Sigmoid colon (tissue), 7 donors: ENCODE data around the gene PRR19. TPM values are rescaled to one million over a fixed set of nuclear protein-coding genes. Genes with fewer than 3 reads are reported as not detected.
A peak's percentile ranks its signal among the peaks of the same experiment; 100 is the strongest.

Experiments used
- DNase-seq: peaks from one replicate; pipeline ENCODE4 v3.0.0-alpha.2; 2019
- H3K27ac ChIP-seq, 4 donors: fragments of 200-600 bp; sonication (generic); one replicate each; pipeline ENCODE4 v1.5.1; 2016 to 2019; ENCODE audit warnings: mild to moderate bottlenecking in 1 of 4
- H3K27me3 ChIP-seq, 3 donors: fragments of 200-600 bp; sonication (generic); one replicate each; pipeline ENCODE4 v1.5.1; 2019; ENCODE audit warnings: mild to moderate bottlenecking in 1 of 3
- H3K36me3 ChIP-seq, 4 donors: fragments of 200-600 bp; sonication (generic); one replicate each; pipeline ENCODE4 v1.5.1; 2016 to 2019
- H3K4me1 ChIP-seq, 4 donors: fragments of 200-600 bp; sonication (generic); one replicate each; pipeline ENCODE4 v1.5.1; 2017 to 2019
- H3K4me3 ChIP-seq, 4 donors: fragments of 200-600 bp; sonication (generic); one replicate each; pipeline ENCODE4 v1.5.1; 2017 to 2019; ENCODE audit warnings: mild to moderate bottlenecking in 2 of 4, moderate library complexity in 1 of 4
- H3K9me3 ChIP-seq, 4 donors: fragments of 200-600 bp in 3 of 4; sonication (generic) in 3 of 4; one replicate each; pipeline versions ENCODE4 v1.5.1 to v1.6.1; 2013 to 2019
- CTCF ChIP-seq, 4 experiments: fragments of 450-650 bp in 3 of 4; fragments of 200-600 bp in 1 of 4; IDR thresholded peaks; one replicate each; pipeline ENCODE4 v1.5.1; 2016 to 2019; ENCODE audit warnings: antibody characterized with exemption in 4 of 4, mild to moderate bottlenecking in 3 of 4, moderate library complexity in 2 of 4
- EP300 ChIP-seq, 4 donors: sonication (generic); formaldehyde crosslinking; IDR thresholded peaks; one replicate each; pipeline ENCODE4 v1.6.1; 2017; ENCODE audit warnings: antibody characterized with exemption in 4 of 4
- POLR2A ChIP-seq, 2 donors: fragments of 450-650 bp; IDR thresholded peaks; one replicate each; pipeline ENCODE4 v1.6.1; 2016; ENCODE audit warnings: antibody characterized with exemption in 2 of 2, mild to moderate bottlenecking in 2 of 2, moderate library complexity in 2 of 2
- POLR2AphosphoS5 ChIP-seq, 4 donors: sonication (generic); formaldehyde crosslinking; IDR thresholded peaks; one replicate each; pipeline ENCODE4 v1.6.1; 2017; ENCODE audit warnings: antibody characterized with exemption in 4 of 4
- WGBS, 2 donors: extraction: QIAGEN DNeasy Blood & Tissue Kit; methylation state at CpG; one replicate each; pipeline ENCODE4 v1.1.7; 2013; 5-methylcytosine and 5-hydroxymethylcytosine counted together
- intact Hi-C: fragments of 100-400 bp; cut with DNase I; formaldehyde crosslinking; loops from one replicate; pipeline ENCODE4 v1.15.1; 2023
- polyA plus RNA-seq, 3 donors: library from polyadenylated mRNA; stranded (reverse); fragments of 200-250 nt; gene quantifications; one replicate each; pipeline ENCODE4 v1.2.3, GENCODE V29; 2013
- total RNA-seq, 4 donors: library from RNA; depleted of rRNA; stranded (reverse); fragments of >200 nt; gene quantifications; one replicate each; pipeline ENCODE4 v1.1.0, GENCODE V29; 2016
- donor health status: healthy with polysubstance abuse.
- donor health status: Bipolar disorder and iron deficiency.
- donor health status: healthy.

PRR19 gene
- total and polyA plus RNA-seq, 7 donors: 0.69 to 0.79 TPM; not detected in 5

GRCh38 chr19:42270346-42271044 is 31.4 kb upstream of the PRR19 start:
- Histone ChIP-seq H3K4me1 (peaks cover 0 to 48% (median 39%) of the 10 kb centered on the region in 4 donors), H3K27me3 (no peaks in the 10 kb centered on the region), H3K27ac (peak overlapping the region; percentile 89 to 96 (median 90)), H3K36me3 (peaks cover 16 to 34% (median 21%) of the 10 kb centered on the region in 4 donors), H3K9me3 (no peaks in the 10 kb centered on the region), H3K4me3 (peak overlapping the region; percentile 11 to 67 (median 65))
- WGBS, 2 donors: 4 to 12% methylated on average over 18 of the region's 18 CpGs
- peak; percentile 92 for DNase-seq
- intact Hi-C loops: no loop called here
- TF ChIP-seq POLR2A (IDR thresholded peaks at IDR 0.05) (peak in 1 of 2 donors; percentile 28), POLR2AphosphoS5 (IDR thresholded peaks at IDR 0.05) (peak; percentile 47 to 82 (median 54)), EP300 (IDR thresholded peaks at IDR 0.05) (peak in 2 of 4 donors; percentile 41 to 61), CTCF (IDR thresholded peaks at IDR 0.05) (no peak)

GRCh38 chr19:42271045-42271419 is 30.9 kb upstream of the PRR19 start:
- Histone ChIP-seq H3K36me3 (peaks cover 16 to 34% (median 21%) of the 10 kb centered on the region in 4 donors), H3K27ac (peak overlapping the region; percentile 89 to 96 (median 90)), H3K4me1 (peaks cover 0 to 49% (median 41%) of the 10 kb centered on the region in 4 donors), H3K9me3 (no peaks in the 10 kb centered on the region), H3K27me3 (no peaks in the 10 kb centered on the region), H3K4me3 (peak overlapping the region in 3 of 4 donors; percentile 64 to 67 (median 66))
- intact Hi-C loops: no loop called here
- WGBS, 2 donors: 45 to 67% methylated on average over 3 of the region's 3 CpGs
- TF ChIP-seq EP300 (IDR thresholded peaks at IDR 0.05) (no peak), POLR2A (IDR thresholded peaks at IDR 0.05) (no peak)
- no peak for DNase-seq

- no peaks in the 10 kb centered on the region for H3K27me3 ChIP-seq
- no peak overlapping the region for H3K4me3 ChIP-seq
- H3K4me1 ChIP-seq: peaks cover 0 to 58% (median 48%) of the 10 kb centered on the region in 4 donors
- no peaks in the 10 kb centered on the region for H3K9me3 ChIP-seq
- 93 to 95% methylated on average over 35 of the region's 35 CpGs for WGBS, 2 donors
- peak; percentile 68 for DNase-seq
- peak overlapping the region; percentile 89 to 96 (median 90) for H3K27ac ChIP-seq
- peaks cover 16 to 34% (median 21%) of the 10 kb centered on the region in 4 donors for H3K36me3 ChIP-seq
- intact Hi-C loops: no loop called here
- TF ChIP-seq POLR2A (IDR thresholded peaks at IDR 0.05) (no peak), EP300 (IDR thresholded peaks at IDR 0.05) (no peak), CTCF (IDR thresholded peaks at IDR 0.05) (no peak), POLR2AphosphoS5 (IDR thresholded peaks at IDR 0.05) (no peak)
Observed at GRCh38 chr19:42271861-42272534, 29.9 kb upstream of the PRR19 start.

- Histone ChIP-seq H3K36me3 (peaks cover 16 to 34% (median 21%) of the 10 kb centered on the region in 4 donors), H3K4me1 (peaks cover 0 to 60% (median 51%) of the 10 kb centered on the region in 4 donors), H3K9me3 (no peaks in the 10 kb centered on the region), H3K27me3 (no peaks in the 10 kb centered on the region), H3K27ac (peak overlapping the region in 1 of 4 donors; percentile 8), H3K4me3 (no peak overlapping the region)
- WGBS, 2 donors: 91 to 94% methylated on average over 9 of the region's 9 CpGs
- intact Hi-C loops: no loop called here
- TF ChIP-seq EP300 (IDR thresholded peaks at IDR 0.05) (no peak), CTCF (IDR thresholded peaks at IDR 0.05) (no peak), POLR2A (IDR thresholded peaks at IDR 0.05) (no peak), POLR2AphosphoS5 (IDR thresholded peaks at IDR 0.05) (no peak)
- DNase-seq: no peak
Observed at GRCh38 chr19:42272535-42272897, 29.4 kb upstream of the PRR19 start.

GRCh38 chr19:42272989-42273406 is 28.9 kb upstream of the PRR19 start:
- Histone ChIP-seq H3K36me3 (peaks cover 16 to 34% (median 21%) of the 10 kb centered on the region in 4 donors), H3K4me1 (peaks cover 0 to 60% (median 52%) of the 10 kb centered on the region in 4 donors), H3K27ac (peak overlapping the region in 1 of 4 donors; percentile 8), H3K27me3 (no peaks in the 10 kb centered on the region), H3K4me3 (no peak overlapping the region), H3K9me3 (no peaks in the 10 kb centered on the region)
- intact Hi-C loops: no loop called here
- TF ChIP-seq CTCF (IDR thresholded peaks at IDR 0.05) (no peak), EP300 (IDR thresholded peaks at IDR 0.05) (no peak), POLR2A (IDR thresholded peaks at IDR 0.05) (no peak), POLR2AphosphoS5 (IDR thresholded peaks at IDR 0.05) (no peak)
- 97% methylated on average over 23 of the region's 23 CpGs for WGBS, 2 donors
- peak; percentile 60 for DNase-seq
